HEK293 (cell line): ENCODE data around the gene SCRN2.

Source experiments
- CTCF ChIA-PET: fragments of 350-600 bp; formaldehyde crosslinking; extraction: SDS; loops from one replicate; lab custom pipeline; 2021; ENCODE audit warnings: antibody characterized with exemption; lab: Yijun Ruan, JAX
- POLR2A ChIA-PET: fragments of 300-600 bp; formaldehyde crosslinking; extraction: SDS; loops from one replicate; lab custom pipeline; 2020; ENCODE audit warnings: antibody characterized with exemption, inconsistent platforms; lab: Yijun Ruan, JAX
- H3K27ac ChIP-seq: fragments of 200-500 bp; sonication (Bioruptor generic); 2 replicates; pipeline ENCODE4 v1.5.1; 2014; ENCODE audit warnings: low read depth, low read length, control low read depth, inconsistent platforms; ENCODE audit errors: extremely low read depth
- H3K36me3 ChIP-seq, 2 experiments: fragments of 200-500 bp in 1 of 2; sonication (Bioruptor generic) in 1 of 2; 1 replicate in 1 of 2; 2 replicates in 1 of 2; pipeline ENCODE4 v1.5.1; 2014 to 2017; ENCODE audit warnings: inconsistent platforms in 2 of 2, low read length in 2 of 2; ENCODE audit not compliant: control insufficient read depth in 2 of 2, insufficient read depth in 1 of 2
- H3K4me1 ChIP-seq: fragments of 200-500 bp; sonication (Bioruptor generic); 2 replicates; pipeline ENCODE4 v1.5.1; 2014; ENCODE audit warnings: mild to moderate bottlenecking, low read length, inconsistent platforms; ENCODE audit not compliant: control insufficient read depth, insufficient read depth
- H3K4me3 ChIP-seq: 2 replicates; pipeline ENCODE4 v1.5.1; 2011; ENCODE audit warnings: low read depth, mild to moderate bottlenecking, control low read depth, low read length, moderate library complexity
- H3K9me3 ChIP-seq: fragments of 200-500 bp; sonication (Bioruptor generic); 2 replicates; pipeline ENCODE4 v1.5.1; 2014; ENCODE audit warnings: low read depth, low read length, inconsistent platforms; ENCODE audit not compliant: control insufficient read depth, insufficient read depth
- GLIS1 ChIP-seq: fragments of 450-650 bp; formaldehyde crosslinking; IDR thresholded peaks from 2 replicates; pipeline ENCODE4 v1.5.1; 2016; ENCODE audit warnings: missing biosample characterization, missing genetic modification characterization
- GLIS2 ChIP-seq: fragments of 450-650 bp; formaldehyde crosslinking; IDR thresholded peaks from 2 replicates; pipeline ENCODE4 v1.5.1; 2016; ENCODE audit warnings: missing biosample characterization, missing genetic modification characterization
- PRDM10 ChIP-seq: fragments of 450-650 bp; formaldehyde crosslinking; IDR thresholded peaks from 2 replicates; pipeline ENCODE4 v1.5.1; 2016; ENCODE audit warnings: missing biosample characterization, missing genetic modification characterization
- ZBTB17 ChIP-seq: fragments of 450-650 bp; formaldehyde crosslinking; IDR thresholded peaks from 2 replicates; pipeline ENCODE4 v1.5.1; 2016; ENCODE audit warnings: missing biosample characterization, missing genetic modification characterization
- ZFP41 ChIP-seq: fragments of 450-650 bp; formaldehyde crosslinking; IDR thresholded peaks from 2 replicates; pipeline ENCODE4 v1.5.1; 2016; ENCODE audit warnings: missing biosample characterization, missing genetic modification characterization, borderline replicate concordance
- ZNF121 ChIP-seq: fragments of 450-650 bp; formaldehyde crosslinking; IDR thresholded peaks from 2 replicates; pipeline ENCODE4 v1.5.1; 2016; ENCODE audit warnings: missing biosample characterization, missing genetic modification characterization
- ZNF280D ChIP-seq: fragments of 450-650 bp; formaldehyde crosslinking; IDR thresholded peaks from 2 replicates; pipeline ENCODE4 v1.5.1; 2016; ENCODE audit warnings: missing biosample characterization, missing genetic modification characterization
- ZNF292 ChIP-seq: fragments of 450-650 bp; formaldehyde crosslinking; IDR thresholded peaks from 2 replicates; pipeline ENCODE4 v1.5.1; 2016; ENCODE audit warnings: low read depth, missing biosample characterization, missing genetic modification characterization, borderline replicate concordance
- ZNF341 ChIP-seq: fragments of 450-650 bp; formaldehyde crosslinking; IDR thresholded peaks from 2 replicates; pipeline ENCODE4; 2016; ENCODE audit warnings: low read depth, missing biosample characterization, missing genetic modification characterization
- ZNF398 ChIP-seq: fragments of 450-650 bp; formaldehyde crosslinking; IDR thresholded peaks from 2 replicates; pipeline ENCODE4 v1.5.1; 2017; ENCODE audit warnings: missing biosample characterization, missing genetic modification characterization
- ZNF433 ChIP-seq: fragments of 450-650 bp; formaldehyde crosslinking; IDR thresholded peaks from 2 replicates; pipeline ENCODE4 v1.5.1; 2016; ENCODE audit warnings: missing biosample characterization, missing genetic modification characterization, low read depth
- ZNF513 ChIP-seq: fragments of 450-650 bp; IDR thresholded peaks from 2 replicates; pipeline ENCODE4 v1.5.1; 2018; ENCODE audit warnings: missing biosample characterization, missing genetic modification characterization
- ZNF654 ChIP-seq: fragments of 450-650 bp; formaldehyde crosslinking; IDR thresholded peaks from 2 replicates; pipeline ENCODE4 v1.5.1; 2016; ENCODE audit warnings: low read depth, missing biosample characterization, missing genetic modification characterization
- ZNF776 ChIP-seq: fragments of 450-650 bp; formaldehyde crosslinking; IDR thresholded peaks from 2 replicates; pipeline ENCODE4 v1.5.0; 2017; ENCODE audit warnings: missing biosample characterization, missing genetic modification characterization, borderline replicate concordance
- TF ChIP-seq, protein P1 (sequence below): fragments of 450-650 bp; formaldehyde crosslinking; IDR thresholded peaks from 2 replicates; pipeline ENCODE4 v1.5.1; 2016; ENCODE audit warnings: missing biosample characterization, missing genetic modification characterization, borderline replicate concordance

The SCRN2 gene

GRCh38 chr17:47875011-47875985 is 34.2 kb upstream of the SCRN2 start:
- POLR2A ChIA-PET: no interaction called here
- CTCF ChIA-PET: interaction anchor here (0.6 to 1.3 kb wide), 6 partner anchors 9 to 74 kb away, joined by 3 to 7 read pairs (median 4); partner anchors contain the start of gene SCRN2
- no peak overlapping the region for H3K27ac ChIP-seq
- H3K4me3 ChIP-seq: no peak overlapping the region
- no peaks in the 10 kb centered on the region for H3K9me3 ChIP-seq
- no peaks in the 10 kb centered on the region; the same call in 1 of the 2 replicates for H3K4me1 ChIP-seq
- TF ChIP-seq ZNF292: no peak
- TF ChIP-seq PRDM10: peak; percentile 60; the same call in 1 of the 2 replicates
- TF ChIP-seq ZNF433: no peak
- TF ChIP-seq ZNF121 (tag by site-specific recombination): no peak
- no peak for TF ChIP-seq ZFP41
- 0 out of 2 replicates have a peak, but pooled peaks have one; percentile 26 for TF ChIP-seq ZBTB17
- TF ChIP-seq GLIS1 (tag by site-specific recombination): peak; percentile 96
- TF ChIP-seq GLIS2 (tag by site-specific recombination): peak; percentile 39; the same call in 1 of the 2 replicates
- H3K36me3 ChIP-seq: no peaks in the 10 kb centered on the region

DNA sequence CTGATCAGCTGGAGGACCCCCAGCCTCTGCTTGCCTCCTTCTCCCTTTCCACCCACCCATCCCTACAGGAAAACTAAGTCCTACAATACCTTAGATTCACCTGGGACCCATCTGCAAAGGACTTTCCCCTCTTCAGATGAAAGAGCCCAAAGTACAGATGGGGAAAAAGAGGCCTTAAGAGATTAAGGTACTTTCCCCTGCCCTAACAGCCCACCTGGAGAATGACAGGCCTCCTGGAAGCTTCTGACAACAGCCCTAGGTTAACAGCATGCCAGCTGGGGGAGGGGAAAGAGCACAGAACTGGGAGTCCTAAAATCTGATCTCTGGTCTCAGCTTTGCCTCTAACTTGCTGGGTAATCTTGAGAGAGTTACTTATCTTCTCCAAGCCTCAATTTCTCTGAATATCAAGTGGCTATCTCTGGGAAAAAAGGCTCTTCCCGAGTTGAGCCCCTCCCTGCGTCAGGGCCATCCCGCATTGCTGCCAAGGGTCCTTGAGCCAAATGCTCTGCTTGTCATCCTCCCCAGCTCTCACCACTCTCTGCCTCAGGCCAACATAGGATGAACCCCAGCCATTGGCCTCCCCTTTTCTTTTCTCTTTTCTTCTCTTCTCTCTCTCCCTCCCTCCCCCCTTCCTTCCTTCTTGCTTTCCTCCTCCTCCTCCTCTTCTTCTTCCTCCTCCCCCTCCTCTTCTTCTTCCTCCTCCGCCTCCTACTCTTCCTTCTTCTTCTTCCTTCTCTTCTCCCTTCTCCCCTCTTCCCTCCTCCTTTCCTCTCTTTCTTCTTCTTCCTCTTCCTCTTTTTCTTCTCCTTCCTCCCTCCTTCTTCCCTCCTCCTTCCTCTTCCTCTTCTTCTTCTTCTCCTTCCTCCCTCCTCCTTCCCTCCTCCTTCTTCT is 32.4 kb upstream of the SCRN2 start:
- Histone ChIP-seq H3K4me3 (no peak overlapping the region), H3K9me3 (no peaks in the 10 kb centered on the region), H3K27ac (no peak overlapping the region), H3K36me3 (no peaks in the 10 kb centered on the region), H3K4me1 (no peaks in the 10 kb centered on the region)
- ChIA-PET CTCF (interaction anchor here (0.6 to 3.6 kb wide), 5 partner anchors 17 to 136 kb away, joined by 3 to 28 read pairs (median 3); no protein-coding TSS in a partner anchor), POLR2A (no interaction called here)
- TF ChIP-seq ZNF292: no peak
- peak; percentile 91 for TF ChIP-seq ZNF341 (tag by site-specific recombination)
- TF ChIP-seq ZNF398 (tag by site-specific recombination): peak; percentile 17; the same call in 1 of the 2 replicates
- TF ChIP-seq ZNF654 (tag by site-specific recombination): no peak
- TF ChIP-seq ZNF513: peak; percentile 93
- no peak for TF ChIP-seq ZNF280D (tag by site-specific recombination)
- 0 out of 2 replicates have a peak, but pooled peaks have one; percentile 40 for TF ChIP-seq ZNF776 (tag by site-specific recombination)
- TF ChIP-seq, protein P1, sequence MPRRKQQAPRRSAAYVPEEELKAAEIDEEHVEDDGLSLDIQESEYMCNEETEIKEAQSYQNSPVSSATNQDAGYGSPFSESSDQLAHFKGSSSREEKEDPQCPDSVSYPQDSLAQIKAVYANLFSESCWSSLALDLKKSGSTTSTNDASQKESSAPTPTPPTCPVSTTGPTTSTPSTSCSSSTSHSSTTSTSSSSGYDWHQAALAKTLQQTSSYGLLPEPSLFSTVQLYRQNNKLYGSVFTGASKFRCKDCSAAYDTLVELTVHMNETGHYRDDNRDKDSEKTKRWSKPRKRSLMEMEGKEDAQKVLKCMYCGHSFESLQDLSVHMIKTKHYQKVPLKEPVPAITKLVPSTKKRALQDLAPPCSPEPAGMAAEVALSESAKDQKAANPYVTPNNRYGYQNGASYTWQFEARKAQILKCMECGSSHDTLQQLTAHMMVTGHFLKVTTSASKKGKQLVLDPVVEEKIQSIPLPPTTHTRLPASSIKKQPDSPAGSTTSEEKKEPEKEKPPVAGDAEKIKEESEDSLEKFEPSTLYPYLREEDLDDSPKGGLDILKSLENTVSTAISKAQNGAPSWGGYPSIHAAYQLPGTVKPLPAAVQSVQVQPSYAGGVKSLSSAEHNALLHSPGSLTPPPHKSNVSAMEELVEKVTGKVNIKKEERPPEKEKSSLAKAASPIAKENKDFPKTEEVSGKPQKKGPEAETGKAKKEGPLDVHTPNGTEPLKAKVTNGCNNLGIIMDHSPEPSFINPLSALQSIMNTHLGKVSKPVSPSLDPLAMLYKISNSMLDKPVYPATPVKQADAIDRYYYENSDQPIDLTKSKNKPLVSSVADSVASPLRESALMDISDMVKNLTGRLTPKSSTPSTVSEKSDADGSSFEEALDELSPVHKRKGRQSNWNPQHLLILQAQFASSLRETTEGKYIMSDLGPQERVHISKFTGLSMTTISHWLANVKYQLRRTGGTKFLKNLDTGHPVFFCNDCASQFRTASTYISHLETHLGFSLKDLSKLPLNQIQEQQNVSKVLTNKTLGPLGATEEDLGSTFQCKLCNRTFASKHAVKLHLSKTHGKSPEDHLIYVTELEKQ (tag by site-specific recombination): no peak
- no peak for TF ChIP-seq GLIS2 (tag by site-specific recombination)
